HG02943 (cell line): ENCODE data around the gene MAP3K20.

ENCODE experiments used
- ATAC-seq: cut with Tn5 transposase; IDR thresholded peaks from one replicate; pipeline ENCODE4 v1.9.1; 2021; ENCODE audit warnings: mild to moderate bottlenecking, low read depth, moderate library complexity; ENCODE audit not compliant: unreplicated experiment

MAP3K20 gene

GRCh38 chr2:173221937-173222594, 146.4 kb downstream of the MAP3K20 start:
- no peak for ATAC-seq

- no peak for ATAC-seq
Observed at GRCh38 chr2:173223871-173224270, 148.2 kb downstream of the MAP3K20 start.

GRCh38 chr2:173226899-173227698, 151.5 kb downstream of the MAP3K20 start:
- ATAC-seq = no peak

GRCh38 chr2:173229086-173229485, 153.4 kb downstream of the MAP3K20 start:
- ATAC-seq = no peak

GRCh38 chr2:173230181-173230580, 154.5 kb downstream of the MAP3K20 start:
- ATAC-seq = no peak

GRCh38 chr2:173231042-173231441, 155.4 kb downstream of the MAP3K20 start:
- no peak for ATAC-seq

- ATAC-seq = no peak
Observed at GRCh38 chr2:173231465-173231864, 155.8 kb downstream of the MAP3K20 start.

- ATAC-seq = no peak
Observed at GRCh38 chr2:173232956-173233744, 157.5 kb downstream of the MAP3K20 start.

- ATAC-seq = no peak
Observed at GRCh38 chr2:173235947-173236803, 160.5 kb downstream of the MAP3K20 start.

- ATAC-seq = no peak
Observed at GRCh38 chr2:173238385-173238784, 162.7 kb downstream of the MAP3K20 start.

GRCh38 chr2:173238831-173239230, 163.2 kb downstream of the MAP3K20 start:
- ATAC-seq = no peak

- peak; percentile 83 for ATAC-seq
Observed at GRCh38 chr2:173239644-173240043, 164.0 kb downstream of the MAP3K20 start.

GRCh38 chr2:173240083-173240482, 164.4 kb downstream of the MAP3K20 start:
- ATAC-seq = no peak

GRCh38 chr2:173241643-173242042, 166.0 kb downstream of the MAP3K20 start:
- ATAC-seq = no peak

- no peak for ATAC-seq
Observed at GRCh38 chr2:173247156-173247555, 171.5 kb downstream of the MAP3K20 start.

GRCh38 chr2:173248381-173248780, 172.7 kb downstream of the MAP3K20 start:
- ATAC-seq = no peak

GRCh38 chr2:173249661-173250641, 174.3 kb downstream of the MAP3K20 start:
- ATAC-seq = no peak

GRCh38 chr2:173251225-173251624, 175.6 kb downstream of the MAP3K20 start:
- ATAC-seq = no peak

- ATAC-seq = no peak
Observed at GRCh38 chr2:173252581-173252980, 176.9 kb downstream of the MAP3K20 start.
